GM13976 (cell line): ENCODE results near the gene GCNT1.

Source experiments
- DNase-seq: peaks from one replicate; pipeline ENCODE4 v3.0.0; 2012; ENCODE audit warnings: low spot score
- CTCF ChIP-seq: IDR thresholded peaks from 2 replicates; pipeline ENCODE4 v1.5.1; 2012; ENCODE audit warnings: borderline replicate concordance, mild to moderate bottlenecking; ENCODE audit not compliant: insufficient read depth; ENCODE audit errors: extremely low read depth, missing control alignments, control extremely low read depth
- in situ Hi-C: fragments of 300-500 bp; cut with MboI; formaldehyde crosslinking; loops from one replicate; pipeline ENCODE4 v1.12.0; 2022; ENCODE audit warnings: low sequenced_read_pairs, mixed read lengths, inconsistent platforms; ENCODE audit not compliant: unreplicated experiment

GCNT1 gene

GRCh38 chr9:76458903-76459693 lies at the start of gene GCNT1:
TSS of gene GCNT1 (plus strand) at chr9:76459182. CDS start at chr9:76502382, 43,200 bp downstream.
- peak; percentile 69 for TF ChIP-seq CTCF
- DNase-seq: peak; percentile 97
- in situ Hi-C loops: no loop called here

- TF ChIP-seq CTCF: no peak
- no peak for DNase-seq
- in situ Hi-C loops: no loop called here
These were observed 46.3 kb upstream of the GCNT1 start for GRCh38 chr9:76412638-76413037.

GRCh38 chr9:76413658-76414057 lies 45.3 kb upstream of the GCNT1 start:
- in situ Hi-C loops: no loop called here
- DNase-seq: no peak
- TF ChIP-seq CTCF: no peak

- no peak for DNase-seq
- no peak for TF ChIP-seq CTCF
- in situ Hi-C loops: no loop called here
These were observed 44.3 kb upstream of the GCNT1 start for GRCh38 chr9:76414661-76415060.

GRCh38 chr9:76415154-76415553 lies 43.8 kb upstream of the GCNT1 start:
- no peak for TF ChIP-seq CTCF
- no peak for DNase-seq
- in situ Hi-C loops: no loop called here

GRCh38 chr9:76415731-76416130 lies 43.3 kb upstream of the GCNT1 start:
- no peak for DNase-seq
- in situ Hi-C loops: no loop called here
- no peak for TF ChIP-seq CTCF

- DNase-seq: no peak
- in situ Hi-C loops: no loop called here
- TF ChIP-seq CTCF: no peak
These were observed 41.6 kb upstream of the GCNT1 start for GRCh38 chr9:76417394-76417793.
